Mononuclear cell (primary cell): ENCODE results near the gene PIAS3. TPM values are rescaled to one million over a fixed set of nuclear protein-coding genes. Genes with fewer than 3 reads are reported as not detected.

Source experiments
- H3K27me3 ChIP-seq: 2 replicates; pipeline ENCODE4 v1.6.0; 2011; ENCODE audit warnings: low read length, control low read depth; ENCODE audit not compliant: insufficient read depth
- H3K4me1 ChIP-seq: 2 replicates; pipeline ENCODE4 v1.5.1; 2011; ENCODE audit warnings: mild to moderate bottlenecking, low read length, control low read depth; ENCODE audit not compliant: insufficient read depth
- H3K4me3 ChIP-seq: 2 replicates; pipeline ENCODE4 v1.5.1; 2011; ENCODE audit warnings: mild to moderate bottlenecking, low read length, moderate library complexity
- H3K9me3 ChIP-seq: 2 replicates; pipeline ENCODE4 v1.5.1; 2011; ENCODE audit warnings: low read depth, mild to moderate bottlenecking, control low read depth, low read length
- total RNA-seq: library from RNA; depleted of rRNA; stranded (reverse); fragments of >200 nt; gene quantifications from one replicate; pipeline ENCODE4 v1.2.3, GENCODE V29; 2012

Gene PIAS3
- total RNA-seq, 1 donor: 8.0 TPM

- Histone ChIP-seq H3K4me1 (peaks cover 10% of the 10 kb centered on the region), H3K4me3 (peak overlapping the region; percentile 54), H3K27me3 (peaks cover 13% of the 10 kb centered on the region), H3K9me3 (no peaks in the 10 kb centered on the region)
These were observed 27.5 kb upstream of the PIAS3 start for GRCh38 chr1:145886390-145886789.

GRCh38 chr1:145885738-145886287 is 26.9 kb upstream of the PIAS3 start, which contains the start of gene ANKRD35:
TSS of gene ANKRD35 (minus strand) at chr1:145885866. CDS start at chr1:145885758, 108 bp downstream.
- Histone ChIP-seq H3K4me3 (peak within 1 kb of the TSS; percentile 54), H3K9me3 (no peaks in the 10 kb centered on the region), H3K4me1 (peaks cover 10% of the 10 kb centered on the region), H3K27me3 (peaks cover 13% of the 10 kb centered on the region)

GRCh38 chr1:145884675-145885074 is 25.8 kb upstream of the PIAS3 start:
- Histone ChIP-seq H3K9me3 (no peaks in the 10 kb centered on the region), H3K27me3 (peaks cover 13% of the 10 kb centered on the region), H3K4me3 (no peak overlapping the region)

DNA sequence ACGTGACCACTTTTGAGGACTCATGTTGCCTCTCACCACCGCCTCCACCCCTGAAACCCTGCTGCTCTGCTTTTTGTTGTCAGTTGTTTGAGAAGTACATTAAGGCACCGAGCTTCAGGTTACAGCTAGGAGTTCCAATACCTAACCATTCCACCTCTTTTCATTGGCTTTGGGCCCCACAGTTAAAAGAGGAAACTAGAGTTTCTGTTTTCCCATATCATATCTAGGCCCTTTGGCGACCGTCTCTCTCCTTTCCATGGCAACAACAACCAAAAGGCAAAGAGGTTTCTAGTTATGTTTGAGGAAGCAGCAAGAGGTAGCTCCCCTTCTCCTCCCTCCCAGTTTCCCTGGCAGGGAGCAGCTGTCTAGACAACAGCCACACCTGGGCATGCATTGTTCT is 20.9 kb upstream of the PIAS3 start:
- no peak overlapping the region for H3K4me3 ChIP-seq
- H3K27me3 ChIP-seq: peaks cover 13% of the 10 kb centered on the region
- no peaks in the 10 kb centered on the region for H3K9me3 ChIP-seq
- H3K4me1 ChIP-seq: no peaks in the 10 kb centered on the region

More at GRCh38 chr1:145884675-145885074, 25.8 kb upstream of the PIAS3 start:
- H3K4me1 ChIP-seq: peaks cover 10% of the 10 kb centered on the region

DNA sequence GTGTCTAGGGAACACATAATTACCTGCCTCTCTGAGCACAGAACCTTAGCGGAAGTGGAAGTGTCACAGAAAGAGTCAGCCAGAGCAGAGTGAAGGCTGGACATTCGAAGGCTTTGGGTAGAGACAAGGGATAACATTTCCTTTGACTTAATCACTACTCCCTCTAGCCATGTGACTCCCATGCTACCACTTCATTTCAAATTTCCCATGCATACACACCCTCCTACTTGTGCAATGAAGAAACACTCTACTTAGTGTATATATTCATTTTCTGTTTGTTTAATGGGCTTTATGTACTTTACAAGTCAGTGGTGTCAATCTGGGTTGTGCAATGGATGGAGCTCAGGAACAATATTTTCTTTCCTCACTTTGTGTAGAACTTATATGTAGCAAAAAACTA is 19.8 kb upstream of the PIAS3 start:
- H3K4me1 ChIP-seq: no peaks in the 10 kb centered on the region
- H3K9me3 ChIP-seq: no peaks in the 10 kb centered on the region
- peaks cover 3% of the 10 kb centered on the region for H3K27me3 ChIP-seq
- H3K4me3 ChIP-seq: no peak overlapping the region

GRCh38 chr1:145877923-145878486 is 19.1 kb upstream of the PIAS3 start:
- H3K4me3 ChIP-seq: no peak overlapping the region
- no peaks in the 10 kb centered on the region for H3K4me1 ChIP-seq
- no peaks in the 10 kb centered on the region for H3K9me3 ChIP-seq
- no peaks in the 10 kb centered on the region for H3K27me3 ChIP-seq

DNA sequence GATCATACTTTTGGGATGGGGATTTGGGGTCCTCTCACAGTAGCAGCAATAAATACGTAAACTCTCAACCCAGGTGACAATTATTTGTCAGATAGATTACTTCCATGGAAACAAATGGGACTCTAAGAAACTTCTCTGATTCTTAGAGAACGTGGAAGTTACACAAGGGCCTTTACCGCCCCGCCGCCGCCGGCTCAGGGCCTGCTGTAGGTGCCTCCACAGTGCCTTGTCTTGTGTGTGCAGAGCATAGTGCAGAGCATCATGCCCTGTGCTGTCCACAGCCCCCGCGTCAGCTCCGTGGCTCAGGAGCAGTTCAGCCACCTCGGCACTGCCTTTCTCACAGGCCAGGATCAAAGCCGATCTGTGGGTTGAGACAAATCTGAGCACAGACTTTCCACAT is 15.8 kb upstream of the PIAS3 start:
- Histone ChIP-seq H3K9me3 (no peaks in the 10 kb centered on the region), H3K4me3 (no peak overlapping the region), H3K4me1 (peaks cover 18% of the 10 kb centered on the region), H3K27me3 (no peaks in the 10 kb centered on the region)

GRCh38 chr1:145871994-145872924 is 13.4 kb upstream of the PIAS3 start:
- H3K9me3 ChIP-seq: no peaks in the 10 kb centered on the region
- peak overlapping the region; percentile 34 for H3K4me3 ChIP-seq
- H3K27me3 ChIP-seq: no peaks in the 10 kb centered on the region
- H3K4me1 ChIP-seq: peaks cover 18% of the 10 kb centered on the region

GRCh38 chr1:145868232-145868631 is 9.4 kb upstream of the PIAS3 start:
- Histone ChIP-seq H3K9me3 (no peaks in the 10 kb centered on the region), H3K4me1 (peaks cover 18% of the 10 kb centered on the region), H3K27me3 (no peaks in the 10 kb centered on the region), H3K4me3 (no peak overlapping the region)

DNA sequence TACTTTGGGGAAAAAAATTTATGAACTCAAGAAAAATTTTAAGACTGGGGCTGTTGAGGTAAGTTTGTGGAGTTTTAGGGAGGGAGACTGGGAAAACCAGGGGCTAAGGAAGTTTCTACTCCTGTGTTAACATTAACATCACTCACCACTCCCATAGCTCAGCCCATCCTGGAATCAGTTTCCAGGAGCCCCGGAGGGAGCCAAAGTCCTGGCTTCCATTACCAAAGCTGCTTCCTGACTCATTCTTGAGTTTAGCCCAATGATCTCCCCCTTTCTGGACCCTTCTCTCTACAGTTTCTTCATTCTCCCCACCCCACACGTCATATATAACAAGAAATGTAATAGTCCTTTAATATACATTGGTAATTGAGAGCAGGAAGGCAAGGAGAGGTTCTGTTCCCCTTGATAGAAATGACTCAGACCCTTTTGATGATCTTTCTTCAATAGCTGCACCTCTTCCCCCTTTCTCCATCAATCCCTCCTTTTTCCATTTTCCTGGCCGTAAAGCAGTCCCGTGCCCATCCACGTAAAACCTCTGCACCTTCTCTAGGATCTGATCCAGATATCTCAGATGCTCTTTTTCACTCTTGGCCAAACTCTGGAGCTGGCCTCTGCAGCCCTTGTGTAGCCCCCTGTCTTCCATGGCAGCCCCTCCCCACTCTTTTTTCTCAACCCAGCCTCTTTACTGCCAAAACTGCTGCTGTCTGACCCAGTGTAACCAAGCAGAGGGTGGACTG is 4.6 kb upstream of the PIAS3 start:
- Histone ChIP-seq H3K9me3 (no peaks in the 10 kb centered on the region), H3K4me3 (no peak overlapping the region), H3K27me3 (no peaks in the 10 kb centered on the region), H3K4me1 (peaks cover 5% of the 10 kb centered on the region)

DNA sequence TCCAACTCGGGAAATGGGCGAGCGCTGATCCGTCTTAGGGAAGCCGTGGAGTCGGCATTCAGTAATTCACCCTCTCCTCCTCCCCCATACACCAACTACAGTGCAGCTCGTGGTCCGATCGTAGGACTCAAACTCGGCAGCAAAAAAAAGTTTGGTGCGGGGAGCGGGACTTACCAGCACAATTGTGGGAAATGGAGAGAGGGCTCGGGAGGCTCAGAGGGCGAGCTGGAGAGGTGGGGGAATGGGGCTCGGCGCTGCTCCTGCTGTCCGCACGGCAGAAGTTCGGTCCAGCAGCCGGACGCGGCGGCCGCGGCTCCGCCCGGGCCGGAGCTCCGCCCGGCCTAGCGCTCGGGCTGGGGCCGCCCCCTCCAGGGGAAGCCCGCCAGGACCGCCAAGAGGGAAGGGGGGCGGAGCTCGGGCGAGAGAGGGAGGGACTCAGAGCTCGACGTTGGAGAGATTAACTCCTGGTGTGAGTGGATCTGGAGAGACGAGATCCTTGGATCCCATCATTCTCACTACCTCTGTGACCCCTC is 676 bp upstream of the PIAS3 start:
- Histone ChIP-seq H3K4me1 (peaks cover 13% of the 10 kb centered on the region), H3K9me3 (no peaks in the 10 kb centered on the region), H3K4me3 (peak overlapping the region; percentile 88), H3K27me3 (no peaks in the 10 kb centered on the region)

GRCh38 chr1:145858238-145858900 is 512 bp downstream of the PIAS3 start:
- H3K9me3 ChIP-seq: no peaks in the 10 kb centered on the region
- H3K4me1 ChIP-seq: peaks cover 13% of the 10 kb centered on the region
- no peaks in the 10 kb centered on the region for H3K27me3 ChIP-seq
- H3K4me3 ChIP-seq: peak overlapping the region; percentile 88

DNA sequence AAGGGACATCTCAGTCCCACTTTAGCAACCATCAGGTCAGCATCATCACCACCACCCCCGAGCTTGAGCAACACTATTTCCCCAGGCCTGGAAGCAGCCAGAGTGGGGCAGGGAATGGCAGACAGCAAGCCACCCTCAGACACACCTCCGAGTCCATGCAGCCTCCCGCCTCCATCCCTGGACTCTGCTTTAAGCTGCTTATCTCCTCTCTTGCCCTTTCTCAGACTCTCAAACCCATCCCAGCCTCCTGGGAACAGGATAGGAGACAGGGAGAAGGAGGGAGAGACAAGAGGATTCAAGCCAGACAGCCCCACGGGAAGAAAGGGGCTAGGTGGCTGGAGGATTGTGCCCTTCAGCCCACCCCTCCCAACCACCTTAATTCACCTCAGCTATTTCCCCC is 1.7 kb downstream of the PIAS3 start:
- Histone ChIP-seq H3K4me1 (peaks cover 13% of the 10 kb centered on the region), H3K27me3 (no peaks in the 10 kb centered on the region), H3K4me3 (no peak overlapping the region), H3K9me3 (no peaks in the 10 kb centered on the region)

- H3K4me1 ChIP-seq: peaks cover 13% of the 10 kb centered on the region
- no peaks in the 10 kb centered on the region for H3K27me3 ChIP-seq
- H3K4me3 ChIP-seq: no peak overlapping the region
- no peaks in the 10 kb centered on the region for H3K9me3 ChIP-seq
These were observed 3.4 kb downstream of the PIAS3 start for GRCh38 chr1:145855426-145855948.
